HepG2 (cell line): ENCODE data around the gene CTIF. TPM values are rescaled to one million over a fixed set of nuclear protein-coding genes. Genes with fewer than 3 reads are reported as not detected.
A peak's percentile ranks its signal among the peaks of the same experiment; 100 is the strongest.

Source experiments
- ATAD3A ChIP-seq: sonication (generic); formaldehyde crosslinking; IDR thresholded peaks from 2 replicates; pipeline ENCODE4 v1.4.0; 2020; ENCODE audit warnings: missing genetic modification reagents
- ATF2 ChIP-seq: sonication (generic); formaldehyde crosslinking; IDR thresholded peaks from 2 replicates; pipeline ENCODE4 v1.4.0; 2020; ENCODE audit warnings: missing genetic modification reagents
- ATF7 ChIP-seq, 2 experiments: fragments of 450-650 bp in 1 of 2; sonication (generic) in 1 of 2; formaldehyde crosslinking in 1 of 2; IDR thresholded peaks; 2 replicates each; pipeline versions ENCODE4 v1.4.0 to v1.6.1; 2016 to 2020; ENCODE audit warnings: antibody characterized with exemption in 1 of 2, mild to moderate bottlenecking in 1 of 2, missing genetic modification reagents in 1 of 2
- FOXA1 ChIP-seq, 2 experiments: fragments of 450-650 bp in 1 of 2; sonication (generic) in 1 of 2; formaldehyde crosslinking in 1 of 2; IDR thresholded peaks; 2 replicates each; pipeline versions ENCODE4 v1.4.0 to v1.6.1; 2016 to 2020; ENCODE audit warnings: missing genetic modification reagents in 1 of 2
- RFX5 ChIP-seq: IDR thresholded peaks from 2 replicates; pipeline ENCODE4 v1.6.1; 2011; ENCODE audit warnings: low read depth, low read length, improper control_type of control experiment
- RFXANK ChIP-seq: IDR thresholded peaks from 2 replicates; pipeline ENCODE4 v1.6.1; 2016
- RNF219 ChIP-seq: sonication (generic); formaldehyde crosslinking; IDR thresholded peaks from 2 replicates; pipeline ENCODE4 v1.5.0; 2020; ENCODE audit warnings: mild to moderate bottlenecking, missing genetic modification reagents
- TRIM22 ChIP-seq: fragments of 450-650 bp; IDR thresholded peaks from 2 replicates; pipeline ENCODE4 v1.6.1; 2017
- YY1 ChIP-seq: IDR thresholded peaks from 2 replicates; pipeline ENCODE4 v1.6.1; 2011; ENCODE audit warnings: low read length, low read depth, moderate library complexity, mild to moderate bottlenecking; ENCODE audit not compliant: insufficient read depth, insufficient replicate concordance
- ZC3H13 ChIP-seq: sonication (generic); formaldehyde crosslinking; IDR thresholded peaks from 2 replicates; pipeline ENCODE4 v1.8.1; 2023; ENCODE audit warnings: mild to moderate bottlenecking, missing genetic modification reagents, moderate library complexity
- ZC3H4 ChIP-seq: sonication (generic); formaldehyde crosslinking; IDR thresholded peaks from 2 replicates; pipeline ENCODE4 v1.4.0; 2020; ENCODE audit warnings: missing genetic modification reagents, borderline replicate concordance
- ZNF101 ChIP-seq: sonication (generic); formaldehyde crosslinking; IDR thresholded peaks from 2 replicates; pipeline ENCODE4 v1.4.0; 2020; ENCODE audit warnings: mild to moderate bottlenecking, low read depth, missing genetic modification reagents, borderline replicate concordance
- ZNF274 ChIP-seq: sonication (generic); formaldehyde crosslinking; IDR thresholded peaks from 2 replicates; pipeline ENCODE4 v1.5.1; 2020; ENCODE audit warnings: mild to moderate bottlenecking, missing genetic modification reagents
- ZNF34 ChIP-seq: sonication (generic); formaldehyde crosslinking; IDR thresholded peaks from 2 replicates; pipeline ENCODE4 v1.4.0; 2020; ENCODE audit warnings: mild to moderate bottlenecking, missing genetic modification reagents, borderline replicate concordance
- ZNF616 ChIP-seq: sonication (generic); formaldehyde crosslinking; IDR thresholded peaks from 2 replicates; pipeline ENCODE4 v1.5.0; 2020; ENCODE audit warnings: low read depth, mild to moderate bottlenecking, missing genetic modification reagents
- ZNF660 ChIP-seq: sonication (generic); formaldehyde crosslinking; IDR thresholded peaks from 2 replicates; pipeline ENCODE4 v1.5.1; 2020; ENCODE audit warnings: mild to moderate bottlenecking, low read depth, missing genetic modification reagents, borderline replicate concordance
- ZNF839 ChIP-seq: sonication (generic); formaldehyde crosslinking; IDR thresholded peaks from 2 replicates; pipeline ENCODE4 v1.4.0; 2020; ENCODE audit warnings: missing genetic modification reagents, mild to moderate bottlenecking, borderline replicate concordance
- polyA plus RNA-seq, 8 experiments: library from polyadenylated mRNA; depleted of rRNA in 3 of 8; stranded (reverse) in 7 of 8; unstranded in 1 of 8; fragments of >200 nt; fragmentation: Illumina TruSeq in 4 of 8; extraction: Trizol in 4 of 8; gene quantifications; 2 replicates each; pipeline versions ENCODE4 v1.2.1 to v1.2.3, GENCODE V29; 2011 to 2016; ENCODE audit warnings: low read depth in 4 of 8, missing spikeins in 1 of 8, mixed read lengths in 1 of 8; ENCODE audit not compliant: insufficient read depth in 1 of 8
- total RNA-seq, 5 experiments: library from RNA; depleted of rRNA; stranded (reverse); fragments of >200 nt; fragmentation: Illumina TruSeq; extraction: Trizol; gene quantifications; 2 replicates each; pipeline ENCODE4 v1.2.3, GENCODE V29; 2016; ENCODE audit warnings: low read depth in 1 of 5
- TF ChIP-seq, protein P1 (sequence below): sonication (generic); formaldehyde crosslinking; IDR thresholded peaks from 2 replicates; pipeline ENCODE4 v1.4.0; 2020; ENCODE audit warnings: missing genetic modification reagents
- TF ChIP-seq, protein P2 (sequence below): sonication (generic); formaldehyde crosslinking; IDR thresholded peaks from 2 replicates; pipeline ENCODE4 v1.5.0; 2020; ENCODE audit warnings: mild to moderate bottlenecking, missing genetic modification reagents, moderate library complexity

Gene CTIF
- total and polyA plus RNA-seq, 2 of the 13 experiments (the other 11 are each of a cell fraction or from before 2014, with no cell fraction given), result 18.2 to 28.0 TPM

DNA sequence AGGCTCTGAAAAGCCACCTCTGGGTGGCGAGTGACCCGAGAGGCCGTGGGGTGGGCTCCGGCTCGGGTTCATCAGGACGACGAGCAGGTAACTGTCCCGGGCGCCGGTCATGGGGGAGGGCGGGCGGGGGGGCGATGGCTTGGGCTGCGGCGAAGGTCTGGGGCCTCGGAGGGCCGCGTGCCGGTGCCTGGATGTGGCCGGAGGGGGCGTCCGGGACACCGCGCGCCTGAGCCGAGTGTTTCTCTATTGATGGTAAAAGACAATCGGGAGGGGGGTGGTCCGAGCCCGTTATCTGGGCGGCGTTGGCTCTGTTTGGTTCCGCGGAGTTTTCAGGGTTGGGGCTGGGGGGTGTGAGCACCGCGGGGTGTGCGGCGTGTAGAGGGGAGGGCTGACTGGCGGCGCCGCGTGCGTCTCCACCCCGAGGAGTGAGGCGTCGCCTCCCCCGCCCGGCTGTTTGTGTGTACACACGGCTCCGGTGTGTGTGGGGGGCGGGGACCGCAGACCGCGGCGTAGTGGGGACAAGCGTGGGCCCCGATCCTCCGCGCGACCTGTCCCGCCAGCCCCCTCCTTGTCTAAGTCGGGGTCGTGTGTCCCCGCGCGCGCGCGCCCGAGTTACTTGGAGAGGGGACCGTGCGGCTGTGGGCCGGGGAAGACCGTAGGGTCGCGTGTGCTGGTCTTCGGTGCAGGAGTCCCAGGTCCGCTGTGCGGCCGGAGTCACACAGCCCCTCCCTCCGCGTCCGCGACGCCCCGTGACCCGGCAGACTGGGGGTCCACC is 1.6 kb downstream of the CTIF start (continued):
- TF ChIP-seq ZNF616, result no peak
- no peak for TF ChIP-seq ATAD3A
- TF ChIP-seq, protein P1, sequence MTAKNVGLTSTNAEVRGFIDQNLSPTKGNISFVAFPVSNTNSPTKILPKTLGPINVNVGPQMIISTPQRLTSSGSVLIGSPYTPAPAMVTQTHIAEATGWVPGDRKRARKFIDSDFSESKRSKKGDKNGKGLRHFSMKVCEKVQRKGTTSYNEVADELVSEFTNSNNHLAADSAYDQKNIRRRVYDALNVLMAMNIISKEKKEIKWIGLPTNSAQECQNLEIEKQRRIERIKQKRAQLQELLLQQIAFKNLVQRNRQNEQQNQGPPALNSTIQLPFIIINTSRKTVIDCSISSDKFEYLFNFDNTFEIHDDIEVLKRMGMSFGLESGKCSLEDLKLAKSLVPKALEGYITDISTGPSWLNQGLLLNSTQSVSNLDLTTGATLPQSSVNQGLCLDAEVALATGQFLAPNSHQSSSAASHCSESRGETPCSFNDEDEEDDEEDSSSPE, result peak; percentile 70
- no peak for TF ChIP-seq RFX5
- TF ChIP-seq ZNF274, result no peak
- peak; percentile 16 for TF ChIP-seq YY1
- no peak for TF ChIP-seq ZNF660 (CRISPR knock-in tag)
- TF ChIP-seq RNF219, result no peak
- TF ChIP-seq ZNF839 (CRISPR knock-in tag), result no peak
- TF ChIP-seq RFXANK, result no peak
- TF ChIP-seq, protein P2, sequence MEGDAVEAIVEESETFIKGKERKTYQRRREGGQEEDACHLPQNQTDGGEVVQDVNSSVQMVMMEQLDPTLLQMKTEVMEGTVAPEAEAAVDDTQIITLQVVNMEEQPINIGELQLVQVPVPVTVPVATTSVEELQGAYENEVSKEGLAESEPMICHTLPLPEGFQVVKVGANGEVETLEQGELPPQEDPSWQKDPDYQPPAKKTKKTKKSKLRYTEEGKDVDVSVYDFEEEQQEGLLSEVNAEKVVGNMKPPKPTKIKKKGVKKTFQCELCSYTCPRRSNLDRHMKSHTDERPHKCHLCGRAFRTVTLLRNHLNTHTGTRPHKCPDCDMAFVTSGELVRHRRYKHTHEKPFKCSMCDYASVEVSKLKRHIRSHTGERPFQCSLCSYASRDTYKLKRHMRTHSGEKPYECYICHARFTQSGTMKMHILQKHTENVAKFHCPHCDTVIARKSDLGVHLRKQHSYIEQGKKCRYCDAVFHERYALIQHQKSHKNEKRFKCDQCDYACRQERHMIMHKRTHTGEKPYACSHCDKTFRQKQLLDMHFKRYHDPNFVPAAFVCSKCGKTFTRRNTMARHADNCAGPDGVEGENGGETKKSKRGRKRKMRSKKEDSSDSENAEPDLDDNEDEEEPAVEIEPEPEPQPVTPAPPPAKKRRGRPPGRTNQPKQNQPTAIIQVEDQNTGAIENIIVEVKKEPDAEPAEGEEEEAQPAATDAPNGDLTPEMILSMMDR, result peak; percentile 44
- TF ChIP-seq FOXA1 (IDR thresholded peaks at IDR 0.05), result no peak
- peak; percentile 95 for TF ChIP-seq FOXA1 (CRISPR knock-in tag; IDR thresholded peaks at IDR 0.05)
- TF ChIP-seq ZC3H13 (CRISPR knock-in tag), result 0 out of 2 replicates have a peak, but pooled peaks have one; percentile 59
- 0 out of 2 replicates have a peak, but pooled peaks have one; percentile 60 for TF ChIP-seq ZNF34
- no peak for TF ChIP-seq ATF7 (IDR thresholded peaks at IDR 0.05)
- no peak for TF ChIP-seq ATF7 (CRISPR knock-in tag; IDR thresholded peaks at IDR 0.05)
- TF ChIP-seq TRIM22, result no peak
- no peak for TF ChIP-seq ZC3H4 (CRISPR knock-in tag)
- no peak for TF ChIP-seq ZNF101
- 0 out of 2 replicates have a peak, but pooled peaks have one; percentile 18 for TF ChIP-seq ATF2
